Retina (tissue), 1 donor: ENCODE data around the gene PALD1.

Source experiments
- DNase-seq: peaks from one replicate; pipeline ENCODE4 v3.0.0-alpha.2; 2016

PALD1 gene

GRCh38 chr10:70458329-70459060 lies 20.1 kb upstream of the PALD1 start:
- peak; percentile 81 for DNase-seq

- no peak for DNase-seq
Observed at GRCh38 chr10:70459061-70459773, 19.4 kb upstream of the PALD1 start.

GRCh38 chr10:70459774-70460490 lies 18.6 kb upstream of the PALD1 start:
- DNase-seq: no peak

GRCh38 chr10:70461397-70462348 lies 16.9 kb upstream of the PALD1 start:
- peak; percentile 71 for DNase-seq

GRCh38 chr10:70462349-70462984 lies 16.1 kb upstream of the PALD1 start:
- no peak for DNase-seq

GRCh38 chr10:70465278-70465677 lies 13.3 kb upstream of the PALD1 start:
- no peak for DNase-seq

- DNase-seq: no peak
Observed at GRCh38 chr10:70465832-70466231, 12.7 kb upstream of the PALD1 start.

GRCh38 chr10:70466951-70467350 lies 11.6 kb upstream of the PALD1 start:
- no peak for DNase-seq

- DNase-seq: no peak
Observed at GRCh38 chr10:70472799-70473454, 5.6 kb upstream of the PALD1 start.

GRCh38 chr10:70474780-70475179 lies 3.8 kb upstream of the PALD1 start:
- no peak for DNase-seq

GRCh38 chr10:70475661-70476060 lies 2.9 kb upstream of the PALD1 start:
- DNase-seq: no peak

- no peak for DNase-seq
Observed at GRCh38 chr10:70476249-70477035, 2.1 kb upstream of the PALD1 start.

GRCh38 chr10:70477661-70478162 lies 855 bp upstream of the PALD1 start:
- DNase-seq: no peak

- no peak for DNase-seq
Observed at GRCh38 chr10:70479165-70479581, 606 bp downstream of the PALD1 start.

- DNase-seq: no peak
Observed at GRCh38 chr10:70479626-70480238, 1.2 kb downstream of the PALD1 start.

- no peak for DNase-seq
Observed at GRCh38 chr10:70480239-70480861, 1.8 kb downstream of the PALD1 start.

- no peak for DNase-seq
Observed at GRCh38 chr10:70481105-70481504, 2.5 kb downstream of the PALD1 start.

GRCh38 chr10:70481831-70482530 lies 3.4 kb downstream of the PALD1 start:
- no peak for DNase-seq
